A549 (cell line): ENCODE data around the gene DBR1. TPM values are rescaled to one million over a fixed set of nuclear protein-coding genes. Genes with fewer than 3 reads are reported as not detected.
A peak's percentile ranks its signal among the peaks of the same experiment; 100 is the strongest.

ENCODE experiments used
- ATAC-seq, 2 experiments: fragments of 200-7000 bp in 1 of 2; fragments of >200 bp in 1 of 2; cut with Nextera tagmentation in 1 of 2; cut with Tn5 transposase in 1 of 2; 3 replicates each; pipeline versions ENCODE4 v1.8.0 to v1.9.1; 2018 to 2020; ENCODE audit warnings: mild to moderate bottlenecking in 1 of 2, moderate library complexity in 1 of 2
- CTCF ChIA-PET: fragments of 300-600 bp; sonication (Branson Sonifier 250); formaldehyde crosslinking; extraction: SDS; loops from one replicate; lab custom pipeline; 2021; ENCODE audit warnings: antibody characterized with exemption, inconsistent platforms; lab: Yijun Ruan, JAX
- POLR2A ChIA-PET: fragments of 350-600 bp; formaldehyde crosslinking; extraction: SDS; loops from one replicate; lab custom pipeline; 2021; ENCODE audit warnings: antibody characterized with exemption, inconsistent platforms; lab: Yijun Ruan, JAX
- DNase-seq, 2 experiments: peaks; one replicate each; pipeline versions ENCODE4 v3.0.0 to v3.0.0-alpha.2; 2011 to 2016; ENCODE audit warnings: low read depth in 1 of 2, low spot score in 1 of 2
- FAIRE-seq: peaks from 2 replicates; lab custom pipeline; 2011; peaks lifted over from hg19 to GRCh38; lab: Jason Lieb, UNC
- H3K27ac ChIP-seq, 2 experiments: fragments of >200 bp; sonication (Bioruptor Twin); formaldehyde crosslinking; 3 replicates each; pipeline ENCODE4 v1.5.1; 2016 to 2017
- H3K4me1 ChIP-seq: fragments of >200 bp; sonication (Bioruptor Twin); formaldehyde crosslinking; 3 replicates; pipeline ENCODE4 v1.6.1; 2016
- H3K4me2 ChIP-seq: fragments of >200 bp; sonication (Bioruptor Twin); formaldehyde crosslinking; 3 replicates; pipeline ENCODE4 v1.6.1; 2016
- H3K4me3 ChIP-seq: fragments of >200 bp; sonication (Bioruptor Twin); formaldehyde crosslinking; 3 replicates; pipeline ENCODE4 v1.5.1; 2016
- H3K9me3 ChIP-seq: fragments of >200 bp; sonication (Bioruptor Twin); formaldehyde crosslinking; 3 replicates; pipeline ENCODE4 v1.6.1; 2016
- BHLHE40 ChIP-seq: IDR thresholded peaks from 2 replicates; pipeline ENCODE4 v1.6.1; 2012; ENCODE audit warnings: low read depth, low read length, inconsistent platforms
- EHF ChIP-seq: fragments of 250-450 bp; sonication (Bioruptor Pico); IDR thresholded peaks from 2 replicates; pipeline ENCODE4 v1.5.0; 2020; ENCODE audit warnings: mild to moderate bottlenecking
- FOSB ChIP-seq: fragments of 250-450 bp; sonication (Bioruptor Pico); IDR thresholded peaks from 2 replicates; pipeline ENCODE4 v1.5.0; 2020; ENCODE audit warnings: mild to moderate bottlenecking, moderate library complexity
- FOSL2 ChIP-seq, 2 experiments: fragments of 450-650 bp in 1 of 2; fragments of >200 bp in 1 of 2; sonication (Bioruptor Twin) in 1 of 2; formaldehyde crosslinking; IDR thresholded peaks; 2 replicates each; pipeline versions ENCODE4 v1.5.0 to v1.6.1; 2016 to 2020; ENCODE audit warnings: mild to moderate bottlenecking in 1 of 2, moderate library complexity in 1 of 2
- HEYL ChIP-seq: fragments of 250-450 bp; sonication (Bioruptor Pico); IDR thresholded peaks from 2 replicates; pipeline ENCODE4 v1.8.0; 2021; ENCODE audit warnings: mild to moderate bottlenecking, moderate library complexity
- KDM5A ChIP-seq: fragments of 200-600 bp; sonication (generic); IDR thresholded peaks from 2 replicates; pipeline ENCODE4 v1.6.1; 2016; ENCODE audit warnings: antibody characterized with exemption, mild to moderate bottlenecking
- MYC ChIP-seq: IDR thresholded peaks from 2 replicates; pipeline ENCODE4 v1.6.1; 2012; ENCODE audit warnings: mild to moderate bottlenecking, inconsistent platforms, low read length, improper control_type of control experiment, borderline replicate concordance
- NFE2L2 ChIP-seq: fragments of 150-350 bp; conservative IDR thresholded peaks from 2 replicates; pipeline ENCODE4 v1.6.1; 2014; ENCODE audit warnings: low read length
- PHF8 ChIP-seq: fragments of 200-600 bp; sonication (generic); IDR thresholded peaks from 2 replicates; pipeline ENCODE4 v1.6.1; 2016; ENCODE audit warnings: low read depth, mild to moderate bottlenecking, antibody characterized with exemption, moderate library complexity, borderline replicate concordance
- RAD21 ChIP-seq, 2 experiments: fragments of >200 bp in 1 of 2; sonication (Bioruptor Twin) in 1 of 2; formaldehyde crosslinking in 1 of 2; IDR thresholded peaks in 1 of 2; conservative IDR thresholded peaks in 1 of 2; 2 replicates in 1 of 2; 3 replicates in 1 of 2; pipeline ENCODE4 v1.6.1; 2012 to 2018; ENCODE audit warnings: inconsistent platforms in 1 of 2
- TFCP2L1 ChIP-seq: fragments of 250-450 bp; sonication (Bioruptor Pico); IDR thresholded peaks from 2 replicates; pipeline ENCODE4 v1.5.0; 2021; ENCODE audit warnings: mild to moderate bottlenecking
- ZSCAN20 ChIP-seq: fragments of 250-450 bp; sonication (Bioruptor Pico); IDR thresholded peaks from 2 replicates; pipeline ENCODE4 v1.8.0; 2022; ENCODE audit warnings: mild to moderate bottlenecking, moderate library complexity
- WGBS: methylation state at CpG from one replicate; pipeline ENCODE4 v1.1.6; 2017; ENCODE audit errors: missing lambda C conversion rate; 5-methylcytosine and 5-hydroxymethylcytosine counted together
- polyA plus RNA-seq, 4 experiments: library from polyadenylated mRNA; depleted of rRNA in 3 of 4; stranded (reverse); fragments of >200 nt; fragmentation: RNase III in 1 of 4; extraction: RNeasy Plus Mini Kit Qiagen cat#74134 plus additional on column Dnase treatment in 1 of 4; gene quantifications; 2 replicates in 3 of 4; 3 replicates in 1 of 4; pipeline ENCODE4 v1.2.3, GENCODE V29; 2011 to 2017
- TF ChIP-seq, protein P1 (sequence below): fragments of 150-350 bp; IDR thresholded peaks from 2 replicates; pipeline ENCODE4 v1.6.1; 2014; ENCODE audit warnings: low read depth, mild to moderate bottlenecking, low read length
- TF ChIP-seq, protein P2 (sequence below): IDR thresholded peaks from 2 replicates; pipeline ENCODE4 v1.6.1; 2012
- TF ChIP-seq, protein P3 (sequence below): fragments of >200 bp; sonication (Bioruptor Twin); formaldehyde crosslinking; IDR thresholded peaks from 2 replicates; pipeline ENCODE4 v1.6.1; 2016
- TF ChIP-seq, protein P4 (sequence below): fragments of 450-650 bp; IDR thresholded peaks from 2 replicates; pipeline ENCODE4 v1.6.1; 2014; ENCODE audit warnings: antibody characterized with exemption
- TF ChIP-seq, protein P5 (sequence below): fragments of 250-450 bp; sonication (Bioruptor Pico); IDR thresholded peaks from 2 replicates; pipeline ENCODE4 v1.5.0; 2020; ENCODE audit warnings: low read depth, mild to moderate bottlenecking, moderate library complexity

The DBR1 gene
- polyA plus RNA-seq, 2 of the 4 experiments (the other 2 are of a cell fraction) = 13.2 to 14.2 TPM

DNA sequence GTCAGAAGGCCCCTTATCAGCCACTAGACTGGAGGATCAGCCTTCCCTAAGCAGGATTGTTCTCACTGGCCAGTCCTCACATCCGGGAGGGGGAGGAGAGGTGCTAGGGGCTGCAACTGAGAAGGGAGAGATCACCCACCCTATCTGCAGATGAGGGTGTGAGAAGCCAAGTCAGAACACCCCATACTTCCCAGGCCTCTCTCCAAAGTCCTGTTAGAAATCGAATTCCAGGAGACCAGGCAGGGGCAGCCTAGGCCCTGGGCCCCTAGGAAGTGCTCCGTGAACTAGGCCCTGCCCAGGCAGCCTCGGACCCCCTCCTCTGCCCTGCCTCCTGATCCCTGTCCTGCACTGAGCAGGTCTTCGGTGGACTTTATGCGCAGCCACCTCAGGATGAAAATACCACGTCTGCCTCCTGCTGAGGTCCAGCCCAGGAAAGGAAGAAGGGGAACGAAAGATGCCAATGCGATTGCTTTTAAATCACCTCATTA, 60.2 kb downstream of the DBR1 start:
- no peak for FAIRE-seq
- CTCF ChIA-PET = interaction anchor here (0.9 to 3.0 kb wide), 3 partner anchors 17 to 70 kb away, joined by 3 to 11 read pairs (median 4); no protein-coding TSS in a partner anchor
- POLR2A ChIA-PET = interaction anchor here (1.6 kb wide), 1 partner anchor 25 kb away, joined by 4 read pairs; no protein-coding TSS in a partner anchor
- H3K9me3 ChIP-seq = no peaks in the 10 kb centered on the region
- peak overlapping the region; percentile 93 for H3K4me3 ChIP-seq
- 2% methylated on average over 8 of the region's 9 CpGs for whole genome bisulfite sequencing
- H3K4me1 ChIP-seq = peaks cover 31% of the 10 kb centered on the region
- peak overlapping the region; percentile 99 for H3K4me2 ChIP-seq
- no peak for TF ChIP-seq HEYL (CRISPR knock-in tag)
- TF ChIP-seq PHF8 = 0 out of 2 replicates have a peak, but pooled peaks have one; percentile 14
- no peak for TF ChIP-seq RAD21 (conservative IDR thresholded peaks at IDR 0.05 in 1 of 2, IDR thresholded peaks at IDR 0.05 in 1 of 2)
- TF ChIP-seq, protein P1, sequence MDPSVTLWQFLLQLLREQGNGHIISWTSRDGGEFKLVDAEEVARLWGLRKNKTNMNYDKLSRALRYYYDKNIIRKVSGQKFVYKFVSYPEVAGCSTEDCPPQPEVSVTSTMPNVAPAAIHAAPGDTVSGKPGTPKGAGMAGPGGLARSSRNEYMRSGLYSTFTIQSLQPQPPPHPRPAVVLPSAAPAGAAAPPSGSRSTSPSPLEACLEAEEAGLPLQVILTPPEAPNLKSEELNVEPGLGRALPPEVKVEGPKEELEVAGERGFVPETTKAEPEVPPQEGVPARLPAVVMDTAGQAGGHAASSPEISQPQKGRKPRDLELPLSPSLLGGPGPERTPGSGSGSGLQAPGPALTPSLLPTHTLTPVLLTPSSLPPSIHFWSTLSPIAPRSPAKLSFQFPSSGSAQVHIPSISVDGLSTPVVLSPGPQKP = no peak
- TF ChIP-seq, protein P2, sequence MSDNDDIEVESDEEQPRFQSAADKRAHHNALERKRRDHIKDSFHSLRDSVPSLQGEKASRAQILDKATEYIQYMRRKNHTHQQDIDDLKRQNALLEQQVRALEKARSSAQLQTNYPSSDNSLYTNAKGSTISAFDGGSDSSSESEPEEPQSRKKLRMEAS = no peak
- TF ChIP-seq, protein P3, sequence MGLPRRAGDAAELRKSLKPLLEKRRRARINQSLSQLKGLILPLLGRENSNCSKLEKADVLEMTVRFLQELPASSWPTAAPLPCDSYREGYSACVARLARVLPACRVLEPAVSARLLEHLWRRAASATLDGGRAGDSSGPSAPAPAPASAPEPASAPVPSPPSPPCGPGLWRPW = no peak
- TF ChIP-seq, all 56 proteins: peak for 1
- H3K27ac ChIP-seq = peak overlapping the region; percentile 92 to 98
- DNase-seq (peak in 1 of 2 experiments; percentile 26), ATAC-seq (peak; percentile 37 to 44; a peak in 5 of 6 replicates)

DNA sequence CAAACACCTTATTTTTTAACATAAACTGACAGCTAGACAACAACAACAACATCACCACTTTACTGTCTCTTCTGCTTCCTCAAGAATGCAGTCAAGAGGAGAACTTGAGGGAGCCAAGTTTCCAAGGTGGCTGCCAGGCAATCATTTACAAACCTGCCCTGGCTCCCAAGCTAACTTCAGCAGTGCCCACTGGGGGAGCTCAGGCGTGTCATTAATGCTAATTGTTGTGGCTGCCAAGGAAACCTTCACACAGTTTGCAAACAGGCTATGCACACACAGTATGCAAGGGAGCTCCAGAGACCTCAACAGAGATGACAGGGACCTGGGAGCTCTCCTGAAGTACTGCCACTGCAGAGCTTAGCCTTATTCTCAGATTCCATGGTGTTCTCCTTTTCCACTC, 61.4 kb downstream of the DBR1 start:
- ChIA-PET CTCF (interaction anchor here (1.2 to 3.0 kb wide), 3 partner anchors 14 to 43 kb away, joined by 4 to 11 read pairs (median 4); no protein-coding TSS in a partner anchor), POLR2A (no interaction called here)
- no peak for ATAC-seq
- H3K4me2 ChIP-seq = peak overlapping the region; percentile 99
- H3K4me3 ChIP-seq = no peak overlapping the region
- H3K4me1 ChIP-seq = peaks cover 22% of the 10 kb centered on the region
- no peak for TF ChIP-seq BHLHE40
- no peak for TF ChIP-seq NFE2L2
- no peak for TF ChIP-seq FOSB (CRISPR knock-in tag)
- no peak for TF ChIP-seq ZSCAN20 (CRISPR knock-in tag)
- no peak for TF ChIP-seq MYC
- no peak for TF ChIP-seq TFCP2L1 (CRISPR knock-in tag)
- TF ChIP-seq PHF8 = no peak
- no peak for TF ChIP-seq KDM5A
- TF ChIP-seq, protein P3 = no peak
- TF ChIP-seq, protein P4, sequence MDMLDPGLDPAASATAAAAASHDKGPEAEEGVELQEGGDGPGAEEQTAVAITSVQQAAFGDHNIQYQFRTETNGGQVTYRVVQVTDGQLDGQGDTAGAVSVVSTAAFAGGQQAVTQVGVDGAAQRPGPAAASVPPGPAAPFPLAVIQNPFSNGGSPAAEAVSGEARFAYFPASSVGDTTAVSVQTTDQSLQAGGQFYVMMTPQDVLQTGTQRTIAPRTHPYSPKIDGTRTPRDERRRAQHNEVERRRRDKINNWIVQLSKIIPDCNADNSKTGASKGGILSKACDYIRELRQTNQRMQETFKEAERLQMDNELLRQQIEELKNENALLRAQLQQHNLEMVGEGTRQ = no peak
- TF ChIP-seq EHF (CRISPR knock-in tag) = no peak
- TF ChIP-seq, protein P5, sequence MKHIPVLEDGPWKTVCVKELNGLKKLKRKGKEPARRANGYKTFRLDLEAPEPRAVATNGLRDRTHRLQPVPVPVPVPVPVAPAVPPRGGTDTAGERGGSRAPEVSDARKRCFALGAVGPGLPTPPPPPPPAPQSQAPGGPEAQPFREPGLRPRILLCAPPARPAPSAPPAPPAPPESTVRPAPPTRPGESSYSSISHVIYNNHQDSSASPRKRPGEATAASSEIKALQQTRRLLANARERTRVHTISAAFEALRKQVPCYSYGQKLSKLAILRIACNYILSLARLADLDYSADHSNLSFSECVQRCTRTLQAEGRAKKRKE (CRISPR knock-in tag) = no peak
- WGBS = 11% methylated on average over 1 of the region's 1 CpG
- no peak for FAIRE-seq
- H3K27ac ChIP-seq = peak overlapping the region; percentile 92 to 98; a peak in 4 of 6 replicates
- H3K9me3 ChIP-seq = no peaks in the 10 kb centered on the region
- DNase-seq = peak in 1 of 2 experiments; percentile 23

DNA sequence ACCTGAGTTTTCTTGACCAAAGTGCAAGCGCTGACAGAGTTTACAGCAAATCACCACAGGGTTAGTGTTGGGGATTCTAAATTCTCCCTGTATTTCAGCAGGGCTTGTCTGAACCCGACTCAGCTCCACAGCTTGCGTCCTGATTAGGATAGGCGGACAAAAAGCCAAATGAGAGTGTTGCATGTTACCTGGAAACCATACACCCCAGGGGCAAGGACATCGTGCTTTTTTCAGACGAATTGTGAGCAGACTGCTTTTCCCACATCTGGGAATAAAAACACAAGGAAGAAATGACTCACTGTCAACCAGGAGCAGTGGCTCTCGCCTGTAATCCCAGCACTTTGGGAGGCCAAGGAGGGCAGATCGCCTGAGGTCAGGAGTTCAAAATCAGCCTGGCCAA, 62.4 kb downstream of the DBR1 start:
- no peak for ATAC-seq
- no peak overlapping the region for H3K4me2 ChIP-seq
- POLR2A ChIA-PET = no interaction called here
- H3K27ac ChIP-seq = peak overlapping the region in 1 of 2 experiments; percentile 92; a peak in 1 of 6 replicates
- H3K4me3 ChIP-seq = no peak overlapping the region
- no peak for FAIRE-seq
- peaks cover 21% of the 10 kb centered on the region for H3K4me1 ChIP-seq
- no peaks in the 10 kb centered on the region for H3K9me3 ChIP-seq
- WGBS = 87% methylated on average over 8 of the region's 8 CpGs
- DNase-seq = no peak
- CTCF ChIA-PET = interaction anchor here (1.2 to 3.0 kb wide), 3 partner anchors 11 to 42 kb away, joined by 4 to 11 read pairs (median 4); no protein-coding TSS in a partner anchor
- no peak for TF ChIP-seq FOSL2 (IDR thresholded peaks at IDR 0.05)
- no peak for TF ChIP-seq FOSL2 (CRISPR knock-in tag; IDR thresholded peaks at IDR 0.05)

Other genes with a start within 250 kb of the DBR1 start
- not detected in 2 replicates for gene CLDN18, start 164.8 kb downstream of the DBR1 start, polyA plus RNA-seq (2011; rRNA removed)
- not detected in 3 replicates for gene CLDN18, start 164.8 kb downstream of the DBR1 start, polyA plus RNA-seq (2017; fragmentation: RNase III; extraction: RNeasy Plus Mini Kit Qiagen cat#74134 plus additional on column Dnase treatment)
- 2.7 and 3.1 TPM in 2 replicates for gene DZIP1L, start 59.3 kb downstream of the DBR1 start, polyA plus RNA-seq (2011; rRNA removed)
- 5.2 to 7.0 TPM (median 6.9 TPM) in 3 replicates for gene DZIP1L, start 59.3 kb downstream of the DBR1 start, polyA plus RNA-seq (2017; fragmentation: RNase III; extraction: RNeasy Plus Mini Kit Qiagen cat#74134 plus additional on column Dnase treatment)
- gene A4GNT, start 42.5 kb downstream of the DBR1 start, polyA plus RNA-seq (2011; rRNA removed) = not detected in 2 replicates
- gene A4GNT, start 42.5 kb downstream of the DBR1 start, polyA plus RNA-seq (2017; fragmentation: RNase III; extraction: RNeasy Plus Mini Kit Qiagen cat#74134 plus additional on column Dnase treatment) = not detected in 3 replicates
- gene ARMC8, start 12.4 kb upstream of the DBR1 start, polyA plus RNA-seq (2011; rRNA removed) = 45.7 and 59.3 TPM in 2 replicates
- gene ARMC8, start 12.4 kb upstream of the DBR1 start, polyA plus RNA-seq (2017; fragmentation: RNase III; extraction: RNeasy Plus Mini Kit Qiagen cat#74134 plus additional on column Dnase treatment) = 20.2 to 25.6 TPM (median 23.1 TPM) in 3 replicates
- gene NME9, start 154.9 kb upstream of the DBR1 start, polyA plus RNA-seq (2011; rRNA removed) = 0.05 and 0.16 TPM in 2 replicates
- 0.20 TPM in 1 of 3 replicates, not detected in the others for gene NME9, start 154.9 kb upstream of the DBR1 start, polyA plus RNA-seq (2017; fragmentation: RNase III; extraction: RNeasy Plus Mini Kit Qiagen cat#74134 plus additional on column Dnase treatment)
- 11.2 and 12.4 TPM in 2 replicates for gene MRAS, start 173.7 kb upstream of the DBR1 start, polyA plus RNA-seq (2011; rRNA removed)
- 11.5 to 15.0 TPM (median 13.0 TPM) in 3 replicates for gene MRAS, start 173.7 kb upstream of the DBR1 start, polyA plus RNA-seq (2017; fragmentation: RNase III; extraction: RNeasy Plus Mini Kit Qiagen cat#74134 plus additional on column Dnase treatment)